GM23338 (cell line): ENCODE results near the gene BRSK2. TPM values are rescaled to one million over a fixed set of nuclear protein-coding genes. Genes with fewer than 3 reads are reported as not detected.

Experiments used
- ATAC-seq: fragments of 200-7000 bp; cut with Tn5 transposase; 3 replicates; pipeline ENCODE4 v1.9.1; 2020
- DNase-seq: peaks from one replicate; pipeline ENCODE4 v3.0.0-alpha.2; 2015; ENCODE audit warnings: low spot score
- H2AFZ ChIP-seq: fragments of 200-600 bp; sonication (generic); 2 replicates; pipeline ENCODE4 v1.8.0; 2016; ENCODE audit warnings: antibody characterized with exemption, mild to moderate bottlenecking, moderate library complexity
- H3F3A ChIP-seq: fragments of 200-600 bp; sonication (generic); replicated peaks from 2 replicates; pipeline ENCODE4 v1.8.0; 2017; ENCODE audit warnings: antibody characterized with exemption, mixed run types, low read depth
- H3K27ac ChIP-seq: fragments of 200-600 bp; sonication (generic); 2 replicates; pipeline ENCODE4 v1.6.1; 2016; ENCODE audit warnings: low read depth
- H3K27me3 ChIP-seq: fragments of 200-600 bp; sonication (generic); 2 replicates; pipeline ENCODE4 v1.8.0; 2016; ENCODE audit warnings: mild to moderate bottlenecking, mixed run types, moderate library complexity; ENCODE audit not compliant: insufficient read depth
- H3K36me3 ChIP-seq: fragments of 200-600 bp; sonication (generic); 2 replicates; pipeline ENCODE4 v1.8.0; 2016; ENCODE audit warnings: mild to moderate bottlenecking; ENCODE audit not compliant: insufficient read depth
- H3K4me1 ChIP-seq: fragments of 200-600 bp; sonication (generic); 2 replicates; pipeline ENCODE4 v1.8.0; 2016; ENCODE audit warnings: mild to moderate bottlenecking, moderate library complexity; ENCODE audit not compliant: insufficient read depth
- H3K4me2 ChIP-seq: fragments of 200-600 bp; sonication (generic); 2 replicates; pipeline ENCODE4 v1.7.1; 2017; ENCODE audit warnings: mixed run types
- H3K4me3 ChIP-seq: fragments of 200-600 bp; sonication (generic); 2 replicates; pipeline ENCODE4 v1.6.1; 2016; ENCODE audit warnings: mixed run types
- H3K79me2 ChIP-seq: fragments of 200-600 bp; sonication (generic); replicated peaks from 2 replicates; pipeline ENCODE4 v1.8.0; 2017; ENCODE audit warnings: mild to moderate bottlenecking; ENCODE audit not compliant: insufficient read depth
- H3K9me2 ChIP-seq: fragments of 200-600 bp; sonication (generic); 2 replicates; pipeline ENCODE4 v1.8.0; 2017; ENCODE audit not compliant: insufficient read depth
- H4K20me1 ChIP-seq: fragments of 200-600 bp; sonication (generic); replicated peaks from 2 replicates; pipeline ENCODE4 v1.8.0; 2017; ENCODE audit warnings: mild to moderate bottlenecking; ENCODE audit not compliant: insufficient read depth
- H3K27ac Mint-ChIP-seq: 2 replicates; pipeline ENCODE4 v1.8.0; 2020; ENCODE audit warnings: inconsistent platforms, mild to moderate bottlenecking, moderate library complexity, mixed read lengths
- H3K27me3 Mint-ChIP-seq: 3 replicates; pipeline ENCODE4 v1.8.0; 2022; ENCODE audit warnings: low read depth, mild to moderate bottlenecking, moderate library complexity, mixed read lengths, inconsistent platforms; ENCODE audit not compliant: insufficient read depth, poor library complexity
- H3K36me3 Mint-ChIP-seq: 3 replicates; pipeline ENCODE4 v1.8.0; 2021; ENCODE audit warnings: low read depth, mild to moderate bottlenecking, inconsistent platforms, moderate library complexity, mixed read lengths
- H3K4me1 Mint-ChIP-seq: 3 replicates; pipeline ENCODE4 v1.8.0; 2020; ENCODE audit warnings: mild to moderate bottlenecking, inconsistent platforms, mixed read lengths
- H3K4me3 Mint-ChIP-seq: 3 replicates; pipeline ENCODE4 v1.8.0; 2021; ENCODE audit warnings: moderate library complexity, mild to moderate bottlenecking, inconsistent platforms, mixed read lengths
- H3K9me3 Mint-ChIP-seq: 3 replicates; pipeline ENCODE4 v1.8.0; 2020; ENCODE audit warnings: moderate library complexity, mild to moderate bottlenecking, inconsistent platforms, mixed read lengths
- CREB1 ChIP-seq: fragments of 250-450 bp; sonication (Bioruptor Pico); IDR thresholded peaks from 2 replicates; pipeline ENCODE4 v1.5.0; 2020; ENCODE audit warnings: low read depth, mild to moderate bottlenecking, moderate library complexity
- ETS1 ChIP-seq: IDR thresholded peaks from 2 replicates; pipeline ENCODE4 v1.6.1; 2016; ENCODE audit warnings: antibody characterized with exemption
- EZH2 ChIP-seq: fragments of 200-600 bp; sonication (generic); IDR thresholded peaks from one replicate; pipeline ENCODE4 v1.8.0; 2017; ENCODE audit warnings: antibody characterized with exemption, mild to moderate bottlenecking, low read depth; ENCODE audit not compliant: unreplicated experiment
- EZH2phosphoT487 ChIP-seq: fragments of 200-600 bp; sonication (generic); IDR thresholded peaks from one replicate; pipeline ENCODE4 v1.8.1; 2018; ENCODE audit warnings: antibody characterized with exemption; ENCODE audit not compliant: unreplicated experiment
- JUNB ChIP-seq: IDR thresholded peaks from one replicate; pipeline ENCODE4 v1.6.1; 2016; ENCODE audit warnings: antibody characterized with exemption; ENCODE audit not compliant: unreplicated experiment
- NANOG ChIP-seq: IDR thresholded peaks from 2 replicates; pipeline ENCODE4 v1.6.1; 2016; ENCODE audit warnings: antibody characterized with exemption, borderline replicate concordance
- POLR2AphosphoS5 ChIP-seq: IDR thresholded peaks from 2 replicates; pipeline ENCODE4 v1.6.1; 2016; ENCODE audit warnings: antibody characterized with exemption, low read depth
- REST ChIP-seq: IDR thresholded peaks from one replicate; pipeline ENCODE4 v1.6.1; 2018; ENCODE audit warnings: antibody characterized with exemption; ENCODE audit not compliant: unreplicated experiment
- ZNF114 ChIP-seq: fragments of 250-450 bp; sonication (Bioruptor Pico); IDR thresholded peaks from 2 replicates; pipeline ENCODE4 v1.5.0; 2020; ENCODE audit warnings: mild to moderate bottlenecking, moderate library complexity
- ZNF331 ChIP-seq: fragments of 250-450 bp; sonication (Bioruptor Pico); IDR thresholded peaks from 2 replicates; pipeline ENCODE4 v1.5.0; 2020; ENCODE audit warnings: low read depth, mild to moderate bottlenecking, moderate library complexity
- ZNF462 ChIP-seq: fragments of 250-450 bp; sonication (Bioruptor Pico); IDR thresholded peaks from 2 replicates; pipeline ENCODE4 v1.5.0; 2020; ENCODE audit warnings: mild to moderate bottlenecking, moderate library complexity
- polyA plus RNA-seq: library from polyadenylated mRNA; unstranded; fragments of >200 nt; fragmentation: Nextera tagmentation; extraction: Ambion mirVana; gene quantifications from 2 replicates; pipeline ENCODE4 v1.2.1, GENCODE V29; 2016
- total RNA-seq: library from RNA; depleted of rRNA; stranded (reverse); fragments of >200 nt; shearing (Covaris generic); gene quantifications from 2 replicates; pipeline ENCODE4 v1.2.3, GENCODE V29; 2014

The BRSK2 gene
- total and polyA plus RNA-seq, 2 experiments from 2014 or later = 7.2 to 20.3 TPM

- no peak for TF ChIP-seq ZNF462 (CRISPR knock-in tag)
These were observed 43.8 kb downstream of the BRSK2 start (continued) for GRCh38 chr11:1433568-1433967.

- no peak for DNase-seq
- H3K27me3 ChIP-seq = no peaks in the 10 kb centered on the region
- Mint-ChIP-seq H3K9me3 (no peaks in the 10 kb centered on the region), H3K4me1 (no peaks in the 10 kb centered on the region; the same call in 1 of the 3 replicates), H3K4me3 (no peak overlapping the region; the same call in 2 of the 3 replicates), H3K27ac (no peak overlapping the region), H3K36me3 (peaks cover 2% of the 10 kb centered on the region; the same call in 1 of the 3 replicates), H3K27me3 (no peaks in the 10 kb centered on the region)
- no peaks in the 10 kb centered on the region; the same call in 1 of the 2 replicates for H4K20me1 ChIP-seq
- H3K9me2 ChIP-seq = no peaks in the 10 kb centered on the region
- ATAC-seq = no peak
- no peak overlapping the region for H3K4me2 ChIP-seq
- H3K36me3 ChIP-seq = no peaks in the 10 kb centered on the region
- no peaks in the 10 kb centered on the region for H3K4me1 ChIP-seq
- peaks cover under 1% of the 10 kb centered on the region; the same call in 1 of the 2 replicates for H3K79me2 ChIP-seq
- H3F3A ChIP-seq = no peaks in the 10 kb centered on the region
- no peak overlapping the region for H2AFZ ChIP-seq
- no peak overlapping the region for H3K27ac ChIP-seq
- no peak overlapping the region for H3K4me3 ChIP-seq
- TF ChIP-seq ZNF331 (no peak), NANOG (no peak), EZH2phosphoT487 (no peak), ZNF114 (CRISPR knock-in tag) (no peak), JUNB (no peak), POLR2AphosphoS5 (no peak), CREB1 (CRISPR knock-in tag) (no peak), REST (no peak), EZH2 (no peak), ETS1 (no peak)
These were observed 44.4 kb downstream of the BRSK2 start for GRCh38 chr11:1433977-1434640.
